Measurements from ENCODE around the gene ASB18.
A peak's percentile ranks its signal among the peaks of the same experiment; 100 is the strongest.

ASB18 gene

DNA sequence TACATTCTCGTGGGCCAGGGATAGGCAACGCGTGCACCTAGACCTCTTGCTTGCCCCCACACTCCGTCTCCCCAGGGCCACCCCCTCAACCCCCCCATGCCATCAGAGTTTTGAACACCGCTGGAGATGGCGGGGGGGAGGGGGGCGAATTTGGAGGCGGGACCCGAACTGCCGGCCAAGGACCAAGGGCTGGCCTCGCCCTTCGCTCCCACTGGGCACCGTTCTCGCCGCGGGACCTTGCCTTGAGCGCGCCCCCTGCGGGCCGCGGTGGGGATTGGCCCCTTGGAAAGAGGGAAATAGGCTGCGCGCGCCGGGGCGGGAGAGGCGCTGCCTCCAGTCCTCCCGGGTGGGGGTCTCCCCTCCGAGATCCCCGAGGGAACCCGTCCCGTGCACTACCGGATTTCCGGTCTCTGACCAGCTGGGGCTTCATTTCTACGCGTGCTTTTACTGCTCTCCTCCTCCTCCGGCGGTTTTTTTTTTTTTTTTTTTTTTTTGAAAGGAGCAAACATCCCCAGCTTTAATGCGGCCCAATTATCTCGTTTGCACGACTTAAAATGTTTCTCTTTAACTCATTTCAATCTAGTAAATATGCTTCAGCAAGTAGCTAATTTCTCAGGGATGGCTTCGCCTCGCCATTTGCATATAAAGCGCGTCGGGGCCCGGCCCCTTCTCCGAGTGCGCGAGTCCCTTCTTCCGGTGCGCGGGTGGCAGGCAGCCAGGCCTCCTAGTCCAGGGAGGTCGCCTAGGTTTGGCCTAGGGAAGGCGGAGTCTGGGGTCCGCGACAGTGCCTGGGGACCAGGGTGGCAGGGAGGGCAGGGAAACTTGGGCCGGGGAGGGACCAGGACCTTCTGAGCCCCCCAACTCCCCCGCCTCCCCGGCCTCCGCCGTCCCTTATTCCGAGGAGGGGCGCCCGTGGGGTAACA, 86.0 kb downstream of the ASB18 start:
- TF ChIP-seq FOXP2 (optimal IDR thresholded peaks at IDR 0.05; ENCODE audit: borderline replicate concordance, extremely low read depth, extremely low read length, insufficient read depth) (no peak), TAF1 (IDR thresholded peaks at IDR 0.05; ENCODE audit: borderline replicate concordance, insufficient read depth, low read length) (no peak), POLR2AphosphoS5 (IDR thresholded peaks at IDR 0.05; ENCODE audit: low read depth, low read length) (no peak), REST (IDR thresholded peaks at IDR 0.05; ENCODE audit: insufficient read depth in 1 of 2, low read depth in 2 of 2, low read length in 2 of 2) (no peak), SIN3A (IDR thresholded peaks at IDR 0.05; ENCODE audit: borderline replicate concordance, insufficient read depth, low read length) (no peak)

DNA sequence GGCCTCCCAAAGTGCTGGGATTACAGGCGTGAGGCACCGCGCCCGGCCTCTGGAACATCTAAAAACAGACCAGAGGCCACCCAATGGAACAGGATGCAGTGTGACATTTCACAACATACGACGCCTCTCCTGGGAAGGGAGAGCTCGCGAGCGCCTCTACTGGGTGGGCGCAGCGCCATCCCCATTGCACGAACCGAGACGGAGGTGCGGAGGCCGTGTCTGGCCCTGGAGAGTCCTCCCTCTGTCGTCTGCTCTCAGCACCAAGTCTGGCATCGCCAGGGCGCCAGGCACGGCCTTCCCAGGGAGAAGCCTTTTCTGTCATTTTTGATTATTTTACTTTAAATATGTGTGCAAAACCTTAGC, 86.6 kb downstream of the ASB18 start:
- TF ChIP-seq SIN3A (IDR thresholded peaks at IDR 0.05; ENCODE audit: borderline replicate concordance, insufficient read depth, low read length) (no peak), FOXP2 (optimal IDR thresholded peaks at IDR 0.05; ENCODE audit: borderline replicate concordance, extremely low read depth, extremely low read length, insufficient read depth) (peak; percentile 25), POLR2AphosphoS5 (IDR thresholded peaks at IDR 0.05; ENCODE audit: low read depth, low read length) (no peak), TAF1 (IDR thresholded peaks at IDR 0.05; ENCODE audit: borderline replicate concordance, insufficient read depth, low read length) (no peak)

- TF ChIP-seq REST (IDR thresholded peaks at IDR 0.05; ENCODE audit: insufficient read depth in 1 of 2, low read depth in 2 of 2, low read length in 2 of 2): no peak
- no peak for TF ChIP-seq POLR2AphosphoS5 (IDR thresholded peaks at IDR 0.05; ENCODE audit: low read depth, low read length)
- TF ChIP-seq FOXP2 (optimal IDR thresholded peaks at IDR 0.05; ENCODE audit: borderline replicate concordance, extremely low read depth, extremely low read length, insufficient read depth): no peak
- TF ChIP-seq TAF1 (IDR thresholded peaks at IDR 0.05; ENCODE audit: borderline replicate concordance, insufficient read depth, low read length): no peak
These were observed 87.3 kb downstream of the ASB18 start for GRCh38 chr2:236176951-236177350.

DNA sequence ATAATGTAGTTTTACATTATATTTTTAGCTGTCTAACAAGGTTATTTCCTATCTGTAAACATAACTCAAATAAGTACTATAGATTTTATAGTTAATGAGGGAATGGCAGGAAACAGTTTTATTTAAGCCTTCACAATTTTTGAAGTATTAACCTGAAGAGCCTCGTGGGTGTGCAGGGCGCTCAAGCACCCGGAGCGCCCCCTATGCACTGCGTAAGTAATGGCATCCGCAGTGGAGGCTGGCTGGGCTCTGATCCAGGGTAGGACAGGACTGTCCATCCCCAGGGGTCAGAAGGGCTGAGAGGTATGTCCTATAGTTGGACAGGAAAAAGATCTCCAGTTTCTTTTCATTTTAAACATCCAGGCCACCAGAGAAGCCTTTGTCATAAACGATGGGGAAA, 87.8 kb downstream of the ASB18 start:
- TF ChIP-seq SIN3A (IDR thresholded peaks at IDR 0.05; ENCODE audit: borderline replicate concordance, insufficient read depth, low read length): no peak
- no peak for TF ChIP-seq REST (IDR thresholded peaks at IDR 0.05; ENCODE audit: insufficient read depth in 1 of 2, low read depth in 2 of 2, low read length in 2 of 2)
- TF ChIP-seq TAF1 (IDR thresholded peaks at IDR 0.05; ENCODE audit: borderline replicate concordance, insufficient read depth, low read length): no peak
- TF ChIP-seq POLR2AphosphoS5 (IDR thresholded peaks at IDR 0.05; ENCODE audit: low read depth, low read length): no peak
- TF ChIP-seq FOXP2 (optimal IDR thresholded peaks at IDR 0.05; ENCODE audit: borderline replicate concordance, extremely low read depth, extremely low read length, insufficient read depth): no peak

DNA sequence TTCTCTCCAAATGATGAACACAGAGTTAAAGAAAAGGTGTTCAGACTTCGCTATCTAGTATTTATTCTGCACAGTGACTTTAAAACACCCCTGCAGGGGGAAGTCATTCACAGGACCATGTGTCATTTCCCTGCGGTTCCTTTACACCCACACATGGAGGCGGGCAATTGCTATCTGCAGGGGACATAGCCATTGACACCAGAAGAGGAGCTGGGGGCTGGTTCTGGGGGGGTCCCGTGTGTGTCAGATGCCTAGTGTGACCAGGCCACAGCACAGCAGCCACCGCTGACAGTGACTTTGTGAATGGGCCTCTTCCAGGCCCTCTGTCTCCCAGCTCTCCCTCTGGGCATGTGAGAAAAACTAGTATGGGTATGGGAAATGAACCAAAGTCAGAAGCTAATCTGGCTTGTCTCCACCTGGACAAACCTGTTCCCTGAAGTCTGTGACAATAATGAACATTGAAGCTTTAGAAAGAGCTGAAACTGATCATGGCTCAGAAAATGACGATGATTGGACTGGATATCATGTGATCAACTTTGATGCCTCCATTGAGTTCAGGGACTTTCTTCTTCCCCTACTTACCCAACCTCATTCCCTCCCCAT, 88.6 kb downstream of the ASB18 start:
- TF ChIP-seq POLR2AphosphoS5 (IDR thresholded peaks at IDR 0.05; ENCODE audit: low read depth, low read length) (no peak), REST (IDR thresholded peaks at IDR 0.05; ENCODE audit: insufficient read depth in 1 of 2, low read depth in 2 of 2, low read length in 2 of 2) (no peak), TAF1 (IDR thresholded peaks at IDR 0.05; ENCODE audit: borderline replicate concordance, insufficient read depth, low read length) (no peak), FOXP2 (optimal IDR thresholded peaks at IDR 0.05; ENCODE audit: borderline replicate concordance, extremely low read depth, extremely low read length, insufficient read depth) (no peak), SIN3A (IDR thresholded peaks at IDR 0.05; ENCODE audit: borderline replicate concordance, insufficient read depth, low read length) (no peak)
